GM23338 (cell line): ENCODE measurements around the gene GALNT5. TPM values are rescaled to one million over a fixed set of nuclear protein-coding genes. Genes with fewer than 3 reads are reported as not detected.

Experiments
- ATAC-seq: fragments of 200-7000 bp; cut with Tn5 transposase; 3 replicates; pipeline ENCODE4 v1.9.1; 2020
- DNase-seq: peaks from one replicate; pipeline ENCODE4 v3.0.0-alpha.2; 2015; ENCODE audit warnings: low spot score
- H2AFZ ChIP-seq: fragments of 200-600 bp; sonication (generic); 2 replicates; pipeline ENCODE4 v1.8.0; 2016; ENCODE audit warnings: antibody characterized with exemption, mild to moderate bottlenecking, moderate library complexity
- H3F3A ChIP-seq: fragments of 200-600 bp; sonication (generic); replicated peaks from 2 replicates; pipeline ENCODE4 v1.8.0; 2017; ENCODE audit warnings: antibody characterized with exemption, mixed run types, low read depth
- H3K27ac ChIP-seq: fragments of 200-600 bp; sonication (generic); 2 replicates; pipeline ENCODE4 v1.6.1; 2016; ENCODE audit warnings: low read depth
- H3K27me3 ChIP-seq: fragments of 200-600 bp; sonication (generic); 2 replicates; pipeline ENCODE4 v1.8.0; 2016; ENCODE audit warnings: mild to moderate bottlenecking, mixed run types, moderate library complexity; ENCODE audit not compliant: insufficient read depth
- H3K36me3 ChIP-seq: fragments of 200-600 bp; sonication (generic); 2 replicates; pipeline ENCODE4 v1.8.0; 2016; ENCODE audit warnings: mild to moderate bottlenecking; ENCODE audit not compliant: insufficient read depth
- H3K4me1 ChIP-seq: fragments of 200-600 bp; sonication (generic); 2 replicates; pipeline ENCODE4 v1.8.0; 2016; ENCODE audit warnings: mild to moderate bottlenecking, moderate library complexity; ENCODE audit not compliant: insufficient read depth
- H3K4me2 ChIP-seq: fragments of 200-600 bp; sonication (generic); 2 replicates; pipeline ENCODE4 v1.7.1; 2017; ENCODE audit warnings: mixed run types
- H3K4me3 ChIP-seq: fragments of 200-600 bp; sonication (generic); 2 replicates; pipeline ENCODE4 v1.6.1; 2016; ENCODE audit warnings: mixed run types
- H3K79me2 ChIP-seq: fragments of 200-600 bp; sonication (generic); replicated peaks from 2 replicates; pipeline ENCODE4 v1.8.0; 2017; ENCODE audit warnings: mild to moderate bottlenecking; ENCODE audit not compliant: insufficient read depth
- H3K9me2 ChIP-seq: fragments of 200-600 bp; sonication (generic); 2 replicates; pipeline ENCODE4 v1.8.0; 2017; ENCODE audit not compliant: insufficient read depth
- H4K20me1 ChIP-seq: fragments of 200-600 bp; sonication (generic); replicated peaks from 2 replicates; pipeline ENCODE4 v1.8.0; 2017; ENCODE audit warnings: mild to moderate bottlenecking; ENCODE audit not compliant: insufficient read depth
- H3K27ac Mint-ChIP-seq: 2 replicates; pipeline ENCODE4 v1.8.0; 2020; ENCODE audit warnings: inconsistent platforms, mild to moderate bottlenecking, moderate library complexity, mixed read lengths
- H3K27me3 Mint-ChIP-seq: 3 replicates; pipeline ENCODE4 v1.8.0; 2022; ENCODE audit warnings: low read depth, mild to moderate bottlenecking, moderate library complexity, mixed read lengths, inconsistent platforms; ENCODE audit not compliant: insufficient read depth, poor library complexity
- H3K36me3 Mint-ChIP-seq: 3 replicates; pipeline ENCODE4 v1.8.0; 2021; ENCODE audit warnings: low read depth, mild to moderate bottlenecking, inconsistent platforms, moderate library complexity, mixed read lengths
- H3K4me1 Mint-ChIP-seq: 3 replicates; pipeline ENCODE4 v1.8.0; 2020; ENCODE audit warnings: mild to moderate bottlenecking, inconsistent platforms, mixed read lengths
- H3K4me3 Mint-ChIP-seq: 3 replicates; pipeline ENCODE4 v1.8.0; 2021; ENCODE audit warnings: moderate library complexity, mild to moderate bottlenecking, inconsistent platforms, mixed read lengths
- H3K9me3 Mint-ChIP-seq: 3 replicates; pipeline ENCODE4 v1.8.0; 2020; ENCODE audit warnings: moderate library complexity, mild to moderate bottlenecking, inconsistent platforms, mixed read lengths
- CREB1 ChIP-seq: fragments of 250-450 bp; sonication (Bioruptor Pico); IDR thresholded peaks from 2 replicates; pipeline ENCODE4 v1.5.0; 2020; ENCODE audit warnings: low read depth, mild to moderate bottlenecking, moderate library complexity
- CTCF ChIP-seq, 2 experiments: fragments of 200-600 bp in 1 of 2; sonication (generic) in 1 of 2; conservative IDR thresholded peaks; 2 replicates each; pipeline versions ENCODE4 v1.5.1 to v1.6.1; 2016 to 2017; ENCODE audit warnings: antibody characterized with exemption in 2 of 2, low read depth in 2 of 2, mild to moderate bottlenecking in 2 of 2, moderate library complexity in 1 of 2
- ETS1 ChIP-seq: IDR thresholded peaks from 2 replicates; pipeline ENCODE4 v1.6.1; 2016; ENCODE audit warnings: antibody characterized with exemption
- EZH2 ChIP-seq: fragments of 200-600 bp; sonication (generic); IDR thresholded peaks from one replicate; pipeline ENCODE4 v1.8.0; 2017; ENCODE audit warnings: antibody characterized with exemption, mild to moderate bottlenecking, low read depth; ENCODE audit not compliant: unreplicated experiment
- EZH2phosphoT487 ChIP-seq: fragments of 200-600 bp; sonication (generic); IDR thresholded peaks from one replicate; pipeline ENCODE4 v1.8.1; 2018; ENCODE audit warnings: antibody characterized with exemption; ENCODE audit not compliant: unreplicated experiment
- JUNB ChIP-seq: IDR thresholded peaks from one replicate; pipeline ENCODE4 v1.6.1; 2016; ENCODE audit warnings: antibody characterized with exemption; ENCODE audit not compliant: unreplicated experiment
- NANOG ChIP-seq: IDR thresholded peaks from 2 replicates; pipeline ENCODE4 v1.6.1; 2016; ENCODE audit warnings: antibody characterized with exemption, borderline replicate concordance
- POLR2AphosphoS5 ChIP-seq: IDR thresholded peaks from 2 replicates; pipeline ENCODE4 v1.6.1; 2016; ENCODE audit warnings: antibody characterized with exemption, low read depth
- REST ChIP-seq: IDR thresholded peaks from one replicate; pipeline ENCODE4 v1.6.1; 2018; ENCODE audit warnings: antibody characterized with exemption; ENCODE audit not compliant: unreplicated experiment
- STAT1 ChIP-seq: IDR thresholded peaks from one replicate; pipeline ENCODE4 v1.6.1; 2016; ENCODE audit warnings: antibody characterized with exemption; ENCODE audit not compliant: unreplicated experiment
- ZNF114 ChIP-seq: fragments of 250-450 bp; sonication (Bioruptor Pico); IDR thresholded peaks from 2 replicates; pipeline ENCODE4 v1.5.0; 2020; ENCODE audit warnings: mild to moderate bottlenecking, moderate library complexity
- ZNF331 ChIP-seq: fragments of 250-450 bp; sonication (Bioruptor Pico); IDR thresholded peaks from 2 replicates; pipeline ENCODE4 v1.5.0; 2020; ENCODE audit warnings: low read depth, mild to moderate bottlenecking, moderate library complexity
- ZNF462 ChIP-seq: fragments of 250-450 bp; sonication (Bioruptor Pico); IDR thresholded peaks from 2 replicates; pipeline ENCODE4 v1.5.0; 2020; ENCODE audit warnings: mild to moderate bottlenecking, moderate library complexity
- polyA plus RNA-seq: library from polyadenylated mRNA; unstranded; fragments of >200 nt; fragmentation: Nextera tagmentation; extraction: Ambion mirVana; gene quantifications from 2 replicates; pipeline ENCODE4 v1.2.1, GENCODE V29; 2016
- total RNA-seq: library from RNA; depleted of rRNA; stranded (reverse); fragments of >200 nt; shearing (Covaris generic); gene quantifications from 2 replicates; pipeline ENCODE4 v1.2.3, GENCODE V29; 2014

The GALNT5 gene
- total and polyA plus RNA-seq, 2 experiments from 2014 or later = 0.05 to 0.14 TPM

- H3K36me3 Mint-ChIP-seq = no peaks in the 10 kb centered on the region
- Histone ChIP-seq H4K20me1 (no peaks in the 10 kb centered on the region), H3K4me3 (no peak overlapping the region), H3K9me2 (no peaks in the 10 kb centered on the region), H3K4me1 (no peaks in the 10 kb centered on the region), H3K4me2 (no peak overlapping the region), H3K79me2 (no peaks in the 10 kb centered on the region), H3K27ac (no peak overlapping the region), H3K36me3 (no peaks in the 10 kb centered on the region), H2AFZ (no peak overlapping the region), H3K27me3 (no peaks in the 10 kb centered on the region), H3F3A (no peaks in the 10 kb centered on the region)
- TF ChIP-seq CREB1 (CRISPR knock-in tag) = no peak
- no peak for TF ChIP-seq JUNB
- TF ChIP-seq NANOG = no peak
- no peak for TF ChIP-seq REST
- no peak for TF ChIP-seq EZH2phosphoT487
- no peak for TF ChIP-seq CTCF (conservative IDR thresholded peaks at IDR 0.05; ENCODE audit: low read depth in 2 of 2)
- no peak for TF ChIP-seq ZNF114
- no peak for TF ChIP-seq STAT1
- no peak for TF ChIP-seq POLR2AphosphoS5
- no peak for TF ChIP-seq ZNF462
- no peak for TF ChIP-seq ZNF331
- TF ChIP-seq ETS1 = no peak
- no peak for TF ChIP-seq EZH2
- peaks cover 2% of the 10 kb centered on the region for H3K27me3 Mint-ChIP-seq
- ATAC-seq = no peak
- no peak for DNase-seq
- no peaks in the 10 kb centered on the region; the same call in 2 of the 3 replicates for H3K9me3 Mint-ChIP-seq
- no peak overlapping the region for H3K27ac Mint-ChIP-seq
- H3K4me1 Mint-ChIP-seq = no peaks in the 10 kb centered on the region
- no peak overlapping the region for H3K4me3 Mint-ChIP-seq
Measured at GRCh38 chr2:157238296-157238695, 19.2 kb upstream of the GALNT5 start.
